HG03457 (cell line): ENCODE data around the gene DNAJB6.

ENCODE experiments used
- ATAC-seq: cut with Tn5 transposase; IDR thresholded peaks from one replicate; pipeline ENCODE4 v1.9.1; 2021; ENCODE audit warnings: moderate number of reproducible peaks; ENCODE audit not compliant: unreplicated experiment

The DNAJB6 gene

DNA sequence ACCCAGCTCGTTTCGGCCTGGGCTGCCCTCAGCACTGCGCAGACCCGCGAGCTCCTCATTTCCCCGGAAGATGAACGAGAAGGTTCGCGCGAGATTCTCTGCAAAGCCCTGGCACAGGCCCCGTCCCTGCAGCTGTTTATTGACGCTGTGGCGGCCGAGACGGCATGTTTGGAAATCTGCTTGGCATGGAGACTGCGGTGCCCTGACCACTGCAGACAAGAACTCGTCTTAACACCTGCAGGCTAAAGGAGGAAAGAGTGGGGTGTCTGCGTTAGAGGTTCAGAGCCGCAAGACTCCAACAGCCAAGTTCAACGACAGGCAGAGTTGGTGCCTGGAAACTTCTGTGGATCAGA is 125.6 kb downstream of the DNAJB6 start:
- no peak for ATAC-seq

DNA sequence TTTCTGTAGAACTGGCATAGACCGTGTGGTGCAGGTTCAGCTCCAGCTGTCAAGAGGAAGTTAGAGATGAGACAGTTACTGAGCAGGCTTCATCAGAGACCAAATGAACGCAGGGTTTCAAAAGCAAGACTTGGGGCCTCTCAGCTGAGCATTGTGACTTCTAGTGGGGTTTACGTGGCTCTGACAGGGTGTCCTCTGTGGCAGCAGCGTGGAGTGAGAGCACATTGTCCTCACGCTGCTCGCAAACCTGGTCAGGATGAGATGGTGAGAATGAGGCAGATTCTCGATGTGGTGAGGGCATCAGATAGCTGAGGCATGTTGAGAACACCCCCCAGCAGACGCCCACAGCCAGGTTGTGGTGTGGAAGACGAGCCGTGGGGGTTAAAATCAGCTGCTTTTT is 126.0 kb downstream of the DNAJB6 start:
- ATAC-seq: no peak

DNA sequence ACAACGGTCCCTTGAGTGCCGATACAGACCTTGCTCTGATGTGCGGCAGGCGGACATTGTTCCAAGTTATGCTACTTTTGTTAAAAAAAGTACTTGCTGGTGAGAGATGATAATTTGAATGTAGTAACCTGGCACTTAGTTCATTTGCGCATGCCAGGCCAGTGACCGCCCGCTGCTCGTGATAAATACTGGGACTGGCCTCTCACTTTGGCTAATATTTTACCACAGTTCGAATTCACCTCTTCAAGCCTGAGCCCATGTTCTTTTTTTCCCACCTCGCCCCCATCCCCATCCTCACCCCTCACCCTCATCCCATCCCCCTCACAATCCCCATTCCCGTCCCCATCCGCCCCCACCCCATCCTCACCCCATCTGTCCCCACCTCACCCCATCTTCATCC is 126.4 kb downstream of the DNAJB6 start:
- no peak for ATAC-seq

DNA sequence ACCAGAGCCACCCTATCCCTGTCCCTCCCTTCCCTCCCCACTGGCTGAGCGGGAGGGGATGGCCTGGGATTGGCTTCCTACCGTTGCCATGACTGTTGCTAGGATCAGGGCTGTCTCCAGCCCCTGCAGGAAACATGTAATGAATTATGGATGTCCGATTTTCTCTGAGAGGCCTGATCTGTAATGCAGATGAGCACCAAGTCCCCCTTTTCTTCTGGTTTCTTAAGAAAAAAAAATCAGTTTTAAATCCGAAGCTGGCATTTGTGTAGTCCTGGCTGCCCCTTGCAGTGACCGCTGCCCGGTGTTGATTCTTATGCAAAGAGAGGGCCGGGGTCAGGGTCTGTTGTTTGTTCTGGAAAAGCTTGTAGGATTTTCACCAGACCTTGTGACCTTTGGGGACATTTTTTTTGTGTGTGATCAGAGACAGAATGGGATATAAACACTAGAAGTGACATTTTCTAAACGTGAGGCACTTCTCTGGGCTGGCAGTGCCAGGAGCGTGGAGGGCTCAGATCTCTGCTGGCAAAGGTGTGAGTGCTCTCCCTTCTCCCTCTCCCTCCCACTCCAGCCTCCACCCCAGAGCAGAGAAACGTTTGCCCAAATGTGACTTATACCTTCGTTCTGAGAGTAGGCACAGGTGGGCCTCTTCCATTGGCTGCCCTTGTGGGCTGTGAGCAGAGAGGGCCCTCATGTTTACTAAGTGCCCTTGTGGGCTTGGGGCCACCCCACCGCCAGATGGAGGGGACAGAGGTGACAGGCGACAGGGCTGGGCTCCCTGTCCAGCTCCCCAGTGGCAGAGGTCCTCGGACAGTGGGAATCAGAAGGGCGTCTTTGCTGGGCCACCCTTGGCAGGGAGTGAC is 127.5 kb downstream of the DNAJB6 start:
- no peak for ATAC-seq

DNA sequence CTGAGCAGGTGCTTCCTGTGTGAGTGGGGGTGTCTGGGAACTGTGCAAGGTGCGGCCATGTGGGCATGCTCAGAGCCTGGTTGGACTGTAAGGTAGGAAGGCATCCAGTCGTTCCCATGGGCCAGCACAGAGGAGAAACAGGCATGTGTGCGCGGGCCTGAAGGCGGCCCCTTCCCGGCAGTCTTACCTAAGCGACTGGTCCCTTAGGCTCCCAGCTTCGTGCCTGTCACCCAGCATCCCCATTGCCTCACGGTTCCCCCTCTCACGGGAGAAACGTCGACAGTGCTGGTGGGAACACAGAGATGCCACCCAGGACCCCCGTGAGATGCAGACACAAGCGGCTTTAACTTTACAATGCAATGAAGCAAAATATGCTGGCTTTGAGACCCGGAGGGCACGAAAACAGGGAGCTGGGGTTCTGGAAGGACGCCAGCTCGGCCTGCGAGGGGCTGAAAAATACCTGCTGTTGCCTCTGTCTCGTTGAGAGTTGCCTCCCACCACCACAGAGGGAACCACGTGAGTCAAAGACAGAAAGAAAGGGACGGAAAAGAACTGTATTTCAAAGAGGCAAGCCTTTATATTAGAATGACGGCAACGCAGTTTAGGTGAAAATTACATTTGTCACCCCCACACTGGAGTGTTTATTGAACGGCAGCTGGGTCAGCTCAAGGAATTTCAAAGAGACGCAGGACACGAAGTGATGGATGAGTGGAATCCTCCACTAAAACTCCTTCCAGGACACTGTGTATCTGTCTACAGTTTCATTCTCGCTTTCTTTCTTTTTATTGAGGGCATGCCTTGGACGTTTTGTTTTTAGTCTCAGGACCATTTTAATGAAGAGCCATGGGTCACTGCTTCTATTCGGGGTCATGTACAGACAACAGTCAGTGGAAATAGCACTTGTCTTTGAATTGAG is 128.4 kb downstream of the DNAJB6 start:
- no peak for ATAC-seq

DNA sequence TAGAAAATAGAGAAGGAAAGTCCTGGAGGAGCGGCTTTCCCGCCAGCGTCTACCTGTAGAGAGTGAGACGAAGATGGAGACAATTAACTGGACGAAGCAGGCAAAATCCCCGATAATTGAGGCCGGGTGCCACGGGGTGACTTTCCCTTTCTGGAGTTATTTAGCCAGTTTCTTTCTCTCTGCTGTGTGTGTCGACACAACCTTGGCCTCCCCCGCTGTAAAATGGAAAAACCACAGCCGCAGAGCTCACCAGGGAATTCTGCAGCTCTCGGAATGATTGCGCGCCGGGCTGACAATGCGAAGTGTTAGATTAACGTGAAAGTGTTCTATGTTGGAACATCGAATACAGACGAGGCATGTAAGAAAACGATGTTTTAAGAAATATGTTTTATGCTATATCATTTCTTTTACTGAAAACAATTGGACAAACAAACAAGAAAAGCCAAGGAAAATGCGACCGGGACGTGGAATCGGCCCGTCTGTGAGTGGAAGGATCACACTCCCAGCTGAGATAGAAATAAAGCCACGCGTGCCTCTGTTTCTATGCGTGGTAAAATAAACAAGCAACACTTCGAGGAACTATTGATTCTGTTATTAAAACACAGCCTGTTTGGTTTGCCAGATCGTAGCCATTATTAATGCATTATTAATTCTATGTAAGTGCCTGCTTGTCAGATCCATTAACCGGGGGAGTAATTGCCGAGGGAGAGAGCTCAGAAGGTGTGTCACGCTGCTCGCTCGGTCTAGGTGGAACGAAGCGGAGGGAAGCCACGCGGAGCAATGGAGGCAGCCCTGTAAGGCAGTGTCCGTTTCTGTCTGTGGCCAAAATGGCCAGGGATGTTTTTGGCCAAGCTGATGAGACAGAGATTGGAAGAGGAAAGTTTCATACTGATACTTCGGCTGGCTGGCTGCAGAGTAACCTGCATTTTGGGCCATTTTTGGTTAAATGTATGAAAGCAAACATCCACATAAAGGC is 129.4 kb downstream of the DNAJB6 start:
- ATAC-seq: no peak

DNA sequence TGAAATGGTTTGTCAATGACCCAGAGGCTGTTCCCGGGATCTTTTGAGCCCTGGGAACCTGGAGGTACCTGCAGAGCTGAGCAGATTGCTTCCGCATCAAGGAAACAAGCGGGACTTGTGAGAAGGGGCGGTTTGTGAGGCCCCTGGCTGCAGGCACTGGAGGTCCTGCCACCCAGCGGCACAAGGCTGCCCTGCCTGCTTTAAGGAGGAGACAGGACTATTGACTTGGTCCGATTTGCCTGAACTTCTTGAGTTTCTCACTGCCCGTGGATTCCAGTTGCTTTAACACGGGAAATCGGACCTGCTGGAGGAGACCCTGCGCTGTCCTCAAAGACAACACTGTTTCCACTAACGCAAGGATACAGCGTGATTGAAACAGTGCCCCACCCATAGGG is 130.1 kb downstream of the DNAJB6 start:
- ATAC-seq: no peak
